Measurements from ENCODE around the gene UBR2. TPM values are rescaled to one million over a fixed set of nuclear protein-coding genes. Genes with fewer than 3 reads are reported as not detected.

UBR2 gene
- total RNA-seq: 35.8 and 43.7 TPM in 2 replicates

DNA sequence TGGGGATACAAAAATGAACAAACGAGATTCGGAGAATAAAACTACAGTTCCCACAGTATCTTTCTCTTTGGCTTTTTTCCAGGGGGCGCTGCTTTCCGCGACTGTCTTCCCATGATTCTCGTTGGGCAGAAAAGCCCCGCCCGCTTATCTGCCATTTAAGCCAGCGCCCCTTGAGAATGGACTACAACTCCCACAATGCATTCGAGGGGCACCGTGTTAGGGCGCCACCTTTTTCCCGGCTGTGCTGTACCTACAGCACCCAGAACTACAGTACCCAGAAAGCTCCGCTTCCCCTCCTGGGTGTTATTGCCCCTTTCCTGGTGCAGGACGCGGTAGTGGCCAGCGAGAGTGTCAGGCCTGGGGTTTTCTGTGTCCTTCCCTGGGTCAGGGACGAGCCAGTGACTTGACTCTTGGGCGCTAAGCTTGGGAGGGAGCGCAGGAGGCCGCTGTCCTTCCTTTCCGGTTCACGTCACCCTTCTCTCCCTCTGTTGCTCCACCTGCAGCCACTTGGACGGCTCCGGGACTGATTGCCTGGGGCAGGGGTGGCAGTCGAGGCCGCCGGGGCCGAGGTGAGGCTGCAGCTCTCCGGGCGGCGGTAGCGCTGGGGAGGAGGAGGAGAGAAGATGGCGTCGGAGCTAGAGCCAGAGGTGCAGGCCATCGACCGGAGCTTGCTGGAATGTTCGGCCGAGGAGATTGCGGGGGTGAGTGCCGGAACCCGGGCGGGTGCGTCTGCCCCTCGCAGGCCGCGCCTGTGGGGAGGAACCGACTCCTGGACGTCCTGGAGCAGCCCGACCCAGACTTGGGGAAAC is at the start of gene UBR2:
UBR2 (plus strand) TSS at position 333 of the 809 bp plus-strand sequence; CDS start at position 624, 291 bp downstream.

DNA sequence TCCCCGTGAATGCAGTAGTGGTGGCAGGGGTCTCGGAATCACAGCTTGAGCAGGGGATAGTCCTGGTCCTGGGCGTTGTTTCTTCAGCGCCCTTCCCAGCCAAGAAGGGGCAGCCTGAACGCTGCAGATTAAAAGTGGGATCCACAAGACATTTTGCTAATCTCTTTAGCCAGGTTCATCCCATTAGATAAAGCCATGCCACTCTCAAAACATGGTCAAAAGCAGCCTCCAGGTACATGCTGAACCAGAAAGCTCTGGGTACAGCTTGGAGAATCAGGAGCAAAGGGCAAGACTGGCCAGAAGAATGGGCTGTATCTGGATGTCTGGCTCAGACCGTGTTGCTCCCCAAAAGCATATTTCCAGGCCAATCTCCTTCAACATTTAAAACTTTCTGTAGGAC is 158.7 kb downstream of the UBR2 start, which contains the start of gene PRPH2:
PRPH2 (minus strand) TSS at position 101 of the 400 bp plus-strand sequence. CDS start 263 bp downstream, outside the sequence.

Small RNA genes lying within 50 kb of the gene (small RNA-seq; reads per million reads assigned to genes)
- gene RNU6-890P: not detected

Other genes with a start within 250 kb of the UBR2 start
- 6.7 and 8.5 TPM in 2 replicates for gene TRERF1, start 112.1 kb upstream of the UBR2 start, total RNA-seq
- 2.5 and 2.6 TPM in 2 replicates for gene PRPH2, start 158.6 kb downstream of the UBR2 start, total RNA-seq
- 30.2 and 38.8 TPM in 2 replicates for gene TBCC, start 182.1 kb downstream of the UBR2 start, total RNA-seq
- gene BICRAL, start 218.0 kb downstream of the UBR2 start, total RNA-seq: 14.1 and 15.2 TPM in 2 replicates

All from articular chondrocyte of knee joint (primary cell).